ENCODE measurements around the gene PTGR3.

The PTGR3 gene

GRCh38 chr18:75214332-75214690, 5.4 kb upstream of the PTGR3 start:
- DNase-seq: no peak

GRCh38 chr18:75213611-75214331, 4.8 kb upstream of the PTGR3 start:
- DNase-seq: no peak

GRCh38 chr18:75212751-75213090, 3.8 kb upstream of the PTGR3 start:
- DNase-seq: no peak

- DNase-seq: peak; percentile 59 to 62
Observed at GRCh38 chr18:75211953-75212750, 3.2 kb upstream of the PTGR3 start.

- no peak for DNase-seq
Observed at GRCh38 chr18:75211626-75211952, 2.6 kb upstream of the PTGR3 start.

- peak in 1 of 2 donors; percentile 35 for DNase-seq
Observed at GRCh38 chr18:75211002-75211621, 2.2 kb upstream of the PTGR3 start.

- peak; percentile 75 to 86 for DNase-seq
Observed at GRCh38 chr18:75210274-75211001, 1.5 kb upstream of the PTGR3 start, which contains the start of gene TSHZ1. Gene TSHZ1, plus strand, starts transcription at chr18:75210797. Its CDS starts 1,080 bp downstream, at chr18:75211877.

GRCh38 chr18:75209951-75210258, 966 bp upstream of the PTGR3 start:
- no peak for DNase-seq

- DNase-seq: no peak
Observed at GRCh38 chr18:75208836-75209128, 157 bp downstream of the PTGR3 start.

- peak; percentile 30 to 45 for DNase-seq
Observed at GRCh38 chr18:75208155-75208835, 644 bp downstream of the PTGR3 start.

GRCh38 chr18:75207310-75208154, 1.4 kb downstream of the PTGR3 start:
- no peak for DNase-seq

GRCh38 chr18:75206452-75207309, 2.3 kb downstream of the PTGR3 start:
- DNase-seq: no peak

- no peak for DNase-seq
Observed at GRCh38 chr18:75205514-75206132, 3.3 kb downstream of the PTGR3 start.

- DNase-seq: no peak
Observed at GRCh38 chr18:75204732-75205513, 4.0 kb downstream of the PTGR3 start.

- DNase-seq: no peak
Observed at GRCh38 chr18:75204269-75204731, 4.6 kb downstream of the PTGR3 start.

GRCh38 chr18:75203416-75204268, 5.3 kb downstream of the PTGR3 start:
- DNase-seq: no peak

- DNase-seq: no peak
Observed at GRCh38 chr18:75202696-75203365, 6.1 kb downstream of the PTGR3 start.

Data from CD4-positive, alpha-beta T cell treated with Interleukin-4 for 1 hour (primary cell).